Amygdala (tissue), 56 donors: ENCODE measurements around the gene SLC18A3.

ENCODE experiments used
- DNase-seq, 56 donors: peaks; one replicate each; lab custom pipeline; 2025; lab: John Stamatoyannopoulos, UW

The SLC18A3 gene

GRCh38 chr10:49610114-49610457, at the start of gene SLC18A3:
SLC18A3 (plus strand) TSS chr10:49610310; CDS start chr10:49610741, 431 bp downstream.
- no peak for DNase-seq

DNA sequence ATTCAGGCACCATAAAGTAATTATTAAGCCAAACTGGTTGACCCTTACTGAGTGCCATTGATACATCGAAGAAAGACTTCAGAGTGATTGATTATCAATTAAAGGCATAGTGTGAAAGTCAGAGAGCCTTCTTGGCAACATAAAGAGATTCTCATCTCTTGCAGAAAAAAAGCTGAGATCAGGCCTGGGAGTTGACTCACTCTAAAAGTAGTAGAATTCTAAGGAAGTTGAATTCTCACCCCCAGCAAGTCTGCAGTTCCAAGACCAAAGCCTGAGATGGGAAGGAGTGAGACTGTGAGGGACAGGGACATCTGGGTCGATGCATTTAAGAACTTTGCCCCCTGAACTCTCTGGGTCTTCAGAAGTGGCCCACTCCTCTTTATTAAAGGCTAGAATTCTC, 49.6 kb upstream of the SLC18A3 start:
- no peak for DNase-seq

DNA sequence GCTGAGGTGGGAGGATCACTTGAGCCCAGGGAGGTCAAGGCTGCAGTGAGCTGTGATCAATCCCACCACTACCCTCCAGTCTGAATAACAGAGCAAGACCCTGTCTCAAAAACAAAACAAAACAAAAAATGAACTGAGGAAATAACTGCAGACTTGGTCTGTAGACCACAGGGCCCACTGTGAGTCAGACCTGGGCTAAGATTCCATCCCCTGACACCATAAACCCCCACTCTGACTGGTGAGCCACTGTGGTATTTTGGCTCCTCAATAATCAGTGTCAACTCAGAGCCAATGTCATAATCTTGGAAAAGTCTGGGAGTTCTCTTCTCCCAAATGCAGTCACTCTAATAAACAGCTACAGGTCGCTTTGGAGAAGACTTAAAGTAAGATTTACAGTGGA, 47.2 kb upstream of the SLC18A3 start:
- DNase-seq = no peak

GRCh38 chr10:49564461-49565009, 45.6 kb upstream of the SLC18A3 start:
- DNase-seq = no peak

DNA sequence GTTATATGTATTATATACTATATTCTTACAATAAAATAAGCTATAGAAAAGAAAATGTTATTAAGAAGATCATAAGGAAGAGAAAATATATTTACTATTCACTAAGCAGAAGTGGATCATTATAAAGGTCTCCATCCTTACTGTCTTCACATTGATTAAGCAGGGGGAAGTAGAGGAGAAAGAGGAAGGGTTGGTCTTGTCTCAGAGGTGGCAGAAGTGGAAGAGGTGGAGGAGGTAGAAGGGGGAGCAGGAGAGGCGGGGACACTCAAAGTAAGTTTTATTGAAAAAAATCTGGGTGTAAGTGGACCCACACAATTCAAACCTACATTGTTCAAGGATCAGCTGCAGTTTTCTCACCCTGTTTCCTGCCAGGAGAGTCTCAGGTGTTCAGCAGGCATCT, 42.3 kb upstream of the SLC18A3 start:
- no peak for DNase-seq

GRCh38 chr10:49568235-49568634, 41.9 kb upstream of the SLC18A3 start:
- DNase-seq = no peak

GRCh38 chr10:49569031-49569631, 41.0 kb upstream of the SLC18A3 start:
- no peak for DNase-seq

GRCh38 chr10:49571388-49571787, 38.7 kb upstream of the SLC18A3 start:
- no peak for DNase-seq

GRCh38 chr10:49572594-49573114, 37.5 kb upstream of the SLC18A3 start:
- no peak for DNase-seq

GRCh38 chr10:49575489-49576072, 34.5 kb upstream of the SLC18A3 start:
- no peak for DNase-seq

GRCh38 chr10:49577182-49577925, 32.8 kb upstream of the SLC18A3 start:
- no peak for DNase-seq

- no peak for DNase-seq
These were observed 31.7 kb upstream of the SLC18A3 start for GRCh38 chr10:49578392-49578791.

DNA sequence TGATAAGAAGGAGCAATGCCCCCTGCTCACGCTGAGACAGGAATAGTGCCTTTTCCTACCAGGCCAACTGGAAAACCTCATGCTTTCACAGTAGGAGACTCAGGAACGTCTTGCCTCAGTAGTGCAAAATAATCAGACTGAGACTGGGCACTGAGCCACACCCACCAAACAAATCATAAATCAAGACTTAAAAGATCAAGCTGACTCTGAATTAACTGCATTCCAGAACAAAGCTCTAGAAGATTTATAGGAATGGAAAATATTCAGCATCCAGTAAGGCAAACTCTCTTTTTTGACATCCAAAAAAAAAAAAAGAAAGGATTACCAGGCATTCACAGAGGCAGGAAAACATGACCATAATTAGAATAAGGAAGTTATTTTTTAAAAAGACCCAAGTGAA, 30.5 kb upstream of the SLC18A3 start:
- no peak for DNase-seq

DNA sequence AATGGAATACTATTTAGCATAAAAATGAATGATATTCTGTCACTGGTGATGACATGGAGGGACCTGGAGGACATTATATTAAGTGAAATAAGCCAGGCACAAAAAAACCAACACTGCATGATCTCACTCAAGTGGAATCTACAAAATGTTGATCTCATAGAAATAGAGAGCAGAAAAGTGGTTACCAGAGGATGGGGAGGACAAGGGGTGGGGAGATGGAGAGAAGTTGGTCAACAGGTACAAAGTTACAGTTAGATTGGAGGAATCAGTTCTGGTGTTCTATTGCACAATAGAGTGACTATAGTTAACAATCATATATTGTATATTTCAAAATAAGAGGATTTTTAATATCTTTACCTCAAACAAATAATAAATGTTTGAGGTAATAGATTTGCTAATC, 24.7 kb upstream of the SLC18A3 start:
- no peak for DNase-seq

GRCh38 chr10:49587981-49588380, 22.1 kb upstream of the SLC18A3 start:
- DNase-seq = no peak

DNA sequence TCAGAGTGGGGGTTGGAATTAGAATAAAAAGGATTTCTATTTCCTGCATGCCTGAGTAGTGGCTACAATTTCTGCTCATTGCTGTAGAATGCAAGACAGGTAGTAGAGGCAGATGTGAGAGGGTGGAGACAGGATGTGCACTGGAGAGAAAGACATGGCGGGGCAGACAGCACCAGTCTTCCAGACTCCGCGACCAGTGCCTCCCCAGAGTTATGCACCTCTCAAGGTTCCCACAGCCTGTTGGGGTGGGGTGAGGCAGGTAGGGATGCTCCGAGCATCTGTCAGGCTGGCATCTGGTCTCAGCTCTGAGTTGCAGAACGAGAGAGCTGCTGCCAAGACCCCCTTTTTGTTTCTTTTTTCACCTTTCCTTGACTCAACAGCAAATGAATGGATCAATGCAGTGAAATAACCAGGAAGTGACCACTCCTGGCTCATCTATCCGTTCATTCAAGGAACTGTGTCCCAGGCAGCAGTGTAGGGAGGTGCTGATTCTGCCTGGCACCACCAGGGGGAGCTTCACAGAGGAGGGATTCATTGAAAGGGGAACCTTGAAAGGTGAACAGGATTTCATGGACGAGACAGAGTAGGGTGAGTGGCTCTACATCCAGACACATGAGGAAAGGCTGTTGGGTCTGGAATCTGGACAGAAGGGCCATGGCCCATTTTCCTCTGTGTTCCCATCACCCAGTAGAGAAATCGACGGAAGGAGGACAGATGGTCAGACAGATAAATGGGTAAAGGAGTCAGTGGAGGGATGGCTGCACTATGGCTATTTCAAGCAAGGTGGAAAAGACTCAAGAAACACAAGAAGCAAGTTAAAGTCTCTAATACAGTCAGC, 17.2 kb upstream of the SLC18A3 start:
- peak in 14 of 56 donors; percentile 7 to 47 (median 25) for DNase-seq

DNA sequence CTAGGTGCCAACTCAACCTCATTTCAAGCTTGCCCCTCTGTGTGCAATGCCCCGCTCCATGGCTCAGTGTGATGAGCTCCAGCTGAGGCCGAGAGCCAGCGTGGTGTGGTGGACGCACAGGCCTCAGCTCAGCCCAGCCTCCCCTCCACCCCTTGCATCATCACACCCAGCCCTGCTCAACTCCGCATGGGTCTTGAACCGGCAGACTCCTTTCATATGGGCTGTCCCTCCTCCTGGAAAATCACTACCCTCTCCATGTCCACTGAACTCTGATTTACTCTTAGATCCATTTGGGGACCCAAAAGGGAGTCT, 16.6 kb upstream of the SLC18A3 start:
- no peak for DNase-seq

- DNase-seq = no peak
These were observed 16.1 kb upstream of the SLC18A3 start for GRCh38 chr10:49593998-49594397.

GRCh38 chr10:49594594-49594993, 15.5 kb upstream of the SLC18A3 start:
- peak in 24 of 56 donors; percentile 9 to 73 (median 28) for DNase-seq

DNA sequence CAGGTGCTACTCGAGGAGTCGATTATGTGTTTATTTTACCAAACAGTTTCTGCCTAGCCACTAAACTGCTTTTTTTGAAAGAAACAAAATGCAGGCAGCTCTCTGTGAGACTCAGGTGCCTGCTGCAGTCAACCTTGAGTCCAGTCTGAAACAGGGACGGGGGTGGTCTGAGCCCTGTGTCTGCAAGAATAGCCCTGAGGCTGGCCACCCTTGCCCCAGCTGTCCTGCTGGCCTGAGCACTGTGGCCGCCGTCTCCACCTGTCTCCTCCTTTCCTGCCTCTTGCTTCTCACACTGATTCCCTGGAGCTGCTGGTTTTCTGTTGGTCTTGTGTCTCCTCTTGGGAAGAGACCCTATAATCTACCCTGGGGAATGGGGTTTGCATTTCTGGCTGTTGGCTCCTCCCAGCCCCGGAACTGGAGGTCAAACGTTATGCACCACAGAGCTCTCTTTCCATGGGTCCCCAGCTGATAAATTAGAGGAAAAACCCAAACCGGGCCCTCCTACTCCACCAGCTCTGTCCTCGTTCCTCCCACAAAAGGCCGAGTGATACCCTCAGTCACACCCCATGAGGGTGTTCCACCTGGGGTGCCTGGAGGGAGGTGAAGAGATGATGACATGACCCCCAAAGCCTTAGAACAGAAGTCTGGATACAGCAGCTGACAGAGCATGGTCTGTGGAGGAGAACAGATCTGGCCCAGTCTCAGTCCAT, 15.0 kb upstream of the SLC18A3 start:
- DNase-seq = no peak
